Activated B cell treated with CpG ODN at 0.5 μM for 24 hours (primary cell): Measurements from ENCODE around the gene ALPG. TPM values are rescaled to one million over a fixed set of nuclear protein-coding genes. Genes with fewer than 3 reads are reported as not detected.
"Not testable (repeated sequence)": the region's sequence is repeated elsewhere in the genome, so short reads cannot be mapped to it uniquely, and the experiment has no call there.

ENCODE experiments used
- ATAC-seq: fragments of 200-7000 bp; cut with Tn5 transposase; one replicate; pipeline ENCODE4 v1.10.0; 2021; ENCODE audit warnings: low read depth, mild to moderate bottlenecking, moderate library complexity
- CTCF ChIA-PET: fragments of 350-600 bp; sonication (Branson Sonifier 250); formaldehyde crosslinking; loops from one replicate; lab custom pipeline; 2021; ENCODE audit warnings: antibody characterized with exemption; lab: Charles Lee
- POLR2A ChIA-PET: fragments of 350-600 bp; sonication (Branson Sonifier 250); formaldehyde crosslinking; loops from one replicate; lab custom pipeline; 2021; ENCODE audit warnings: antibody characterized with exemption; lab: Charles Lee
- DNase-seq: peaks from one replicate; pipeline ENCODE4 v3.0.0; 2022
- H3K27ac Mint-ChIP-seq: one replicate; pipeline ENCODE4 v1.8.0; 2020; ENCODE audit warnings: mixed read lengths
- H3K27me3 Mint-ChIP-seq: one replicate; pipeline ENCODE4 v1.8.0; 2021; ENCODE audit warnings: mixed read lengths
- H3K36me3 Mint-ChIP-seq: one replicate; pipeline ENCODE4 v1.8.0; 2021; ENCODE audit warnings: low read depth, mixed read lengths
- H3K4me1 Mint-ChIP-seq: one replicate; pipeline ENCODE4 v1.8.0; 2021; ENCODE audit warnings: mixed read lengths
- H3K4me3 Mint-ChIP-seq: one replicate; pipeline ENCODE4 v1.8.0; 2020; ENCODE audit warnings: mild to moderate bottlenecking, mixed read lengths
- H3K9me3 Mint-ChIP-seq: one replicate; pipeline ENCODE4 v1.8.0; 2020; ENCODE audit warnings: mixed read lengths
- CTCF ChIP-seq: fragments of 200-600 bp; IDR thresholded peaks from one replicate; pipeline ENCODE4 v1.8.0; 2022; ENCODE audit warnings: antibody characterized with exemption, mild to moderate bottlenecking
- intact Hi-C: fragments of 100-400 bp; cut with micrococcal nuclease; formaldehyde crosslinking; loops from one replicate; pipeline ENCODE4 v1.15.1; 2024
- total RNA-seq: library from RNA; stranded (reverse); gene quantifications from 2 replicates; pipeline ENCODE4 v1.2.3, GENCODE V29; 2022

The ALPG gene
- total RNA-seq, 1 donor from 2014 or later: not detected

GRCh38 chr2:232419245-232420072, 12.8 kb downstream of the ALPG start:
- Mint-ChIP-seq H3K4me1 (peaks cover 10% of the 10 kb centered on the region), H3K36me3 (no peaks in the 10 kb centered on the region), H3K27ac (no peak overlapping the region), H3K4me3 (no peak overlapping the region), H3K27me3 (peaks cover 29% of the 10 kb centered on the region), H3K9me3 (no peaks in the 10 kb centered on the region)
- ChIA-PET CTCF (no interaction called here), POLR2A (no interaction called here)
- ATAC-seq: no peak
- no peak for TF ChIP-seq CTCF
- DNase-seq: no peak
- intact Hi-C loops: no loop called here

GRCh38 chr2:232420073-232420454, 13.4 kb downstream of the ALPG start:
- ChIA-PET CTCF (no interaction called here), POLR2A (no interaction called here)
- H3K4me3 Mint-ChIP-seq: no peak overlapping the region
- H3K27me3 Mint-ChIP-seq: peaks cover 29% of the 10 kb centered on the region
- H3K4me1 Mint-ChIP-seq: peaks cover 10% of the 10 kb centered on the region
- no peak for ATAC-seq
- DNase-seq: no peak
- H3K9me3 Mint-ChIP-seq: no peaks in the 10 kb centered on the region
- no peak for TF ChIP-seq CTCF
- no peak overlapping the region for H3K27ac Mint-ChIP-seq
- no peaks in the 10 kb centered on the region for H3K36me3 Mint-ChIP-seq
- intact Hi-C loops: no loop called here

- H3K27ac Mint-ChIP-seq: no peak overlapping the region
- ATAC-seq: no peak
- peaks cover 10% of the 10 kb centered on the region for H3K4me1 Mint-ChIP-seq
- H3K36me3 Mint-ChIP-seq: no peaks in the 10 kb centered on the region
- ChIA-PET CTCF (no interaction called here), POLR2A (no interaction called here)
- TF ChIP-seq CTCF: no peak
- no peaks in the 10 kb centered on the region for H3K9me3 Mint-ChIP-seq
- peaks cover 29% of the 10 kb centered on the region for H3K27me3 Mint-ChIP-seq
- DNase-seq: no peak
- no peak overlapping the region for H3K4me3 Mint-ChIP-seq
- intact Hi-C loops: no loop called here
Observed at GRCh38 chr2:232420463-232421188, 14.0 kb downstream of the ALPG start.

- Mint-ChIP-seq H3K4me3 (no peak overlapping the region), H3K4me1 (peaks cover 10% of the 10 kb centered on the region), H3K27ac (no peak overlapping the region), H3K36me3 (no peaks in the 10 kb centered on the region), H3K27me3 (peaks cover 26% of the 10 kb centered on the region), H3K9me3 (no peaks in the 10 kb centered on the region)
- POLR2A ChIA-PET: no interaction called here
- DNase-seq: no peak
- TF ChIP-seq CTCF: no peak
- CTCF ChIA-PET: no interaction called here
- no peak for ATAC-seq
- intact Hi-C loops: no loop called here
Observed at GRCh38 chr2:232421189-232421785, 14.6 kb downstream of the ALPG start.

GRCh38 chr2:232422051-232422450, 15.4 kb downstream of the ALPG start:
- peaks cover 26% of the 10 kb centered on the region for H3K27me3 Mint-ChIP-seq
- DNase-seq (no peak), ATAC-seq (no peak)
- CTCF ChIA-PET: no interaction called here
- H3K36me3 Mint-ChIP-seq: no peaks in the 10 kb centered on the region
- POLR2A ChIA-PET: no interaction called here
- intact Hi-C loops: no loop called here
- no peak overlapping the region for H3K27ac Mint-ChIP-seq
- H3K9me3 Mint-ChIP-seq: no peaks in the 10 kb centered on the region
- peaks cover 10% of the 10 kb centered on the region for H3K4me1 Mint-ChIP-seq
- H3K4me3 Mint-ChIP-seq: no peak overlapping the region
- no peak for TF ChIP-seq CTCF

GRCh38 chr2:232422996-232423395, 16.4 kb downstream of the ALPG start:
- H3K9me3 Mint-ChIP-seq, POLR2A ChIA-PET, CTCF ChIA-PET, H3K36me3 Mint-ChIP-seq, ATAC-seq, DNase-seq, H3K27ac Mint-ChIP-seq, intact Hi-C loops, H3K4me3 Mint-ChIP-seq: not testable (repeated sequence)
- Mint-ChIP-seq H3K27me3 (peaks cover 24% of the 10 kb centered on the region), H3K4me1 (peaks cover 10% of the 10 kb centered on the region)

- H3K4me3 Mint-ChIP-seq, H3K9me3 Mint-ChIP-seq, H3K27ac Mint-ChIP-seq, ATAC-seq, CTCF ChIA-PET, intact Hi-C loops, POLR2A ChIA-PET, H3K36me3 Mint-ChIP-seq, DNase-seq, H3K4me1 Mint-ChIP-seq: not testable (repeated sequence)
- peaks cover 20% of the 10 kb centered on the region for H3K27me3 Mint-ChIP-seq
Observed at GRCh38 chr2:232423407-232423806, 16.8 kb downstream of the ALPG start.
